SK-N-MC (cell line): Measurements from ENCODE around the gene VWA8.

Experiments
- EZH2 ChIP-seq: fragments of 200-600 bp; sonication (generic); IDR thresholded peaks from one replicate; pipeline ENCODE4 v1.6.1; 2017; ENCODE audit warnings: antibody characterized with exemption
- POLR2AphosphoS5 ChIP-seq: IDR thresholded peaks from 2 replicates; pipeline ENCODE4 v1.6.1; 2012; ENCODE audit warnings: mild to moderate bottlenecking, low read depth, low read length, borderline replicate concordance

GRCh38 chr13:41960211-41960636 lies 685 bp downstream of the VWA8 start:
- TF ChIP-seq POLR2AphosphoS5: no peak
- TF ChIP-seq EZH2: no peak
